Stimulated activated CD4-positive, alpha-beta T cell treated with anti-CD3 and anti-CD28 coated beads, Interleukin-15, amount 100 ng/mL, for 24 hours (primary cell): ENCODE measurements around the gene CLSTN3.
A peak's percentile ranks its signal among the peaks of the same experiment; 100 is the strongest.
"Not testable (repeated sequence)": the region's sequence is repeated elsewhere in the genome, so short reads cannot be mapped to it uniquely, and the experiment has no call there.

Experiments
- DNase-seq: peaks from one replicate; pipeline ENCODE4 v3.0.0-alpha.2; 2020

The CLSTN3 gene

GRCh38 chr12:7106082-7106481 lies 24.1 kb upstream of the CLSTN3 start:
- no peak for DNase-seq

- DNase-seq = not testable (repeated sequence)
Measured at GRCh38 chr12:7107181-7107580, 23.0 kb upstream of the CLSTN3 start.

GRCh38 chr12:7107636-7108002 lies 22.6 kb upstream of the CLSTN3 start:
- no peak for DNase-seq

- peak; percentile 87 for DNase-seq
Measured at GRCh38 chr12:7108003-7108795, 22.0 kb upstream of the CLSTN3 start.

- peak; percentile 89 for DNase-seq
Measured at GRCh38 chr12:7108796-7109571, 21.2 kb upstream of the CLSTN3 start, which contains the start of gene C1RL. Gene C1RL (minus strand): TSS chr12:7109214. CDS start chr12:7109180, 34 bp downstream.

- no peak for DNase-seq
Measured at GRCh38 chr12:7109572-7109920, 20.6 kb upstream of the CLSTN3 start.

- DNase-seq = no peak
Measured at GRCh38 chr12:7110661-7111060, 19.5 kb upstream of the CLSTN3 start.

GRCh38 chr12:7112041-7112440 lies 18.1 kb upstream of the CLSTN3 start:
- no peak for DNase-seq

- peak; percentile 39 for DNase-seq
Measured at GRCh38 chr12:7113389-7113871, 16.7 kb upstream of the CLSTN3 start.

GRCh38 chr12:7114008-7114407 lies 16.2 kb upstream of the CLSTN3 start:
- DNase-seq = no peak

GRCh38 chr12:7114851-7115250 lies 15.3 kb upstream of the CLSTN3 start:
- no peak for DNase-seq

GRCh38 chr12:7116196-7116595 lies 14.0 kb upstream of the CLSTN3 start:
- DNase-seq = no peak

GRCh38 chr12:7116916-7117315 lies 13.3 kb upstream of the CLSTN3 start:
- DNase-seq = no peak

- no peak for DNase-seq
Measured at GRCh38 chr12:7117670-7118069, 12.5 kb upstream of the CLSTN3 start.

GRCh38 chr12:7118881-7119280 lies 11.3 kb upstream of the CLSTN3 start:
- DNase-seq = no peak

- no peak for DNase-seq
Measured at GRCh38 chr12:7120166-7120565, 10.0 kb upstream of the CLSTN3 start.

GRCh38 chr12:7121324-7121723 lies 8.8 kb upstream of the CLSTN3 start:
- DNase-seq = no peak

- no peak for DNase-seq
Measured at GRCh38 chr12:7122811-7123769, 7.1 kb upstream of the CLSTN3 start.

- no peak for DNase-seq
Measured at GRCh38 chr12:7123806-7124522, 6.2 kb upstream of the CLSTN3 start.

- DNase-seq = no peak
Measured at GRCh38 chr12:7125632-7126227, 4.4 kb upstream of the CLSTN3 start.

GRCh38 chr12:7127916-7128626 lies 2.1 kb upstream of the CLSTN3 start:
- no peak for DNase-seq
